ENCODE results near the gene REC114.
"Not testable (repeated sequence)": the region's sequence is repeated elsewhere in the genome, so short reads cannot be mapped to it uniquely, and the experiment has no call there.

Gene REC114

GRCh38 chr15:73538123-73538522 lies 95.2 kb downstream of the REC114 start:
- in situ Hi-C loops (cut with HindIII; ENCODE audit: low sequenced_read_pairs) = no loop called here
- DNase-seq (ENCODE audit: low read depth, low spot score) = no peak
- no peak for TF ChIP-seq CTCF (IDR thresholded peaks at IDR 0.05; ENCODE audit: low read depth, low read length)
- no peak overlapping the region for H3K4me3 ChIP-seq (ENCODE audit: low read depth, low read length)

DNA sequence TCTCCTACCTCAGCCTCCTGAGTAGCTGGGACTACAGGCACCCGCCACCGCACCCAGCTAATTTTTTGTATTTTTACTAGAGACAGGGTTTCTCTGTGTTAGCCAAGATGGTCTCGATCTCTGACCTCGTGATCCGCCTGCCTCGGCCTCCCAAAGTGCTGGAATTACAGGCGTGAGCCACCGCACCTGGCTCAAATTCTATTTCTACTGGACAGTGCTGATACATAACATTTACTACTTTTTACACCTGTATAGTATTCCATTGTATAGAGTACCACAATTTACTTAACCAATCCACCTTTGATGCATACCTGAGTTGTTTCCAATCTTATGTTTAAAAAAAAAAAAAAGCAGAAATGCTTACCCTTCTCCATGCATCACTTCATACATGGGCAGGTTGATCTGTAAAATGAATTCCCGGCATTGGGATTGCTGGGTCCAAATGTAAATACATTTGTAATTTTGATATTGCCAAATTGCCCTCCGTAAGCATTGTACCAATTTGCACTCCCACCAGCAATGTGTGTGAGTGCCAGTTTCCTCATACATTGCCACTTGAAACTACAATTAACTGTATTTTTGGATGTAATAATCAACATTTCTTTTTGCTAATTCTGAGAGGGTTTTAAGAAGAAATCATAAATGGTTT lies 95.7 kb downstream of the REC114 start:
- in situ Hi-C loops (cut with HindIII; ENCODE audit: low sequenced_read_pairs) = no loop called here
- DNase-seq (ENCODE audit: low read depth, low spot score) = no peak
- TF ChIP-seq CTCF (IDR thresholded peaks at IDR 0.05; ENCODE audit: low read depth, low read length) = no peak
- H3K4me3 ChIP-seq (ENCODE audit: low read depth, low read length) = no peak overlapping the region

GRCh38 chr15:73539212-73540128 lies 96.5 kb downstream of the REC114 start:
- no peak overlapping the region for H3K4me3 ChIP-seq (ENCODE audit: low read depth, low read length)
- TF ChIP-seq CTCF (IDR thresholded peaks at IDR 0.05; ENCODE audit: low read depth, low read length) = no peak
- in situ Hi-C loops (cut with HindIII; ENCODE audit: low sequenced_read_pairs) = no loop called here
- DNase-seq (ENCODE audit: low read depth, low spot score) = no peak

DNA sequence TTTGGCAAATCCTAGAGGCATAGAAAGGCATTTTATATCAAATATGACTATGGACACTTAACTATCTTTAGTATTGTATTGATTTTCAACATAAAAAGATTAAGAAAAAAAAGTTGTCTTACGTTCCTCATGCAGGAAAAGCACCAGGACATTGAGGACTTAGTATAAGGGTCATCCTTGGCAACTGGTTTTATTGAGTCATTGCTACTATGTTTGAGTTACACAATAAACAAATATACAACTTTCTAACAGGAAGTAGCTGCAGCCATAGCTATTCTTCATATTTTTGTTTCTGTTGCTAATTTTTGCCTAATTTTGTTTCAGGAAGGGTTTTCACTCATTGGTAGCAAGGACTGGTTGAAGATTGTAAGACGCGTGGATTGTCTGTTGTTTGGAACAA lies 97.2 kb downstream of the REC114 start:
- no peak for DNase-seq (ENCODE audit: low read depth, low spot score)
- no peak overlapping the region for H3K4me3 ChIP-seq (ENCODE audit: low read depth, low read length)
- in situ Hi-C loops (cut with HindIII; ENCODE audit: low sequenced_read_pairs) = no loop called here
- TF ChIP-seq CTCF (IDR thresholded peaks at IDR 0.05; ENCODE audit: low read depth, low read length) = no peak

DNA sequence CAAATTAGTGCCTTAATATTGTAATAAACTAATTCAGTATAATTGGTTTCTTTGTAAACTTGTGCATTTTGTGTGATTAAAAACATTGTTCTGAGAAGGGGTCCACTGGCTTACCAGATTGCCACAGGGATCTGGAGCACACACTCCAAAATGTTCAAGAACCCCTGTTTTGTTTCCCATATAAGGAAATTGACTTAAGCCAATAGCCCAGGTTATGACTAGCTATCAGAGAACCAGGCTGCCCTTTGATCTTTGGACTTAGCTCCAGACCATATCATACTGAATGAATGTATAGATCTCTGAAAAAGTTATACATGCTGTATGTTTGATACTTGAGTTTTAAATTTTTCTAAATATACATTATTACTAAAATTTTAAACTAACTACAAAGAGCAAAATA lies 98.5 kb downstream of the REC114 start:
- in situ Hi-C loops (cut with HindIII; ENCODE audit: low sequenced_read_pairs) = no loop called here
- TF ChIP-seq CTCF (IDR thresholded peaks at IDR 0.05; ENCODE audit: low read depth, low read length) = no peak
- no peak for DNase-seq (ENCODE audit: low read depth, low spot score)
- H3K4me3 ChIP-seq (ENCODE audit: low read depth, low read length) = no peak overlapping the region

DNA sequence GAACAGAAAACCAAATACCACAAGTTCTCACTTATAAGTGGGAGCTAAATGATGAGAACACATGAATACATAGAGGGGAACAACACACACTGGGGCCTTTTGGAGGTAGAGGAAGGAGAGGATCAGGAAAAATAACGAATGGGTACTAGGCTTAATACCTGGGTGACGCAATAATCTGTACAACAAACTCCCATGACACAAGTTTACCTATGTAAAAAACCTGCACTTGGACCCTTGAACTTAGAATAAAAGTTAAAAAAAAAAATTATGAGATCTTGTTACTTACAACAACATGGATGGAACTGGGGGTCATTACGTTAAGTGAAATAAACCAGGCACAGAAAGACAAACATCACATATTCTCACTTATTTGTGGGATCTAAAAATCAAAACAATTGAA lies 106.0 kb downstream of the REC114 start:
- DNase-seq (ENCODE audit: low read depth, low spot score); in situ Hi-C loops (cut with HindIII; ENCODE audit: low sequenced_read_pairs); H3K4me3 ChIP-seq (ENCODE audit: low read depth, low read length): not testable (repeated sequence)

DNA sequence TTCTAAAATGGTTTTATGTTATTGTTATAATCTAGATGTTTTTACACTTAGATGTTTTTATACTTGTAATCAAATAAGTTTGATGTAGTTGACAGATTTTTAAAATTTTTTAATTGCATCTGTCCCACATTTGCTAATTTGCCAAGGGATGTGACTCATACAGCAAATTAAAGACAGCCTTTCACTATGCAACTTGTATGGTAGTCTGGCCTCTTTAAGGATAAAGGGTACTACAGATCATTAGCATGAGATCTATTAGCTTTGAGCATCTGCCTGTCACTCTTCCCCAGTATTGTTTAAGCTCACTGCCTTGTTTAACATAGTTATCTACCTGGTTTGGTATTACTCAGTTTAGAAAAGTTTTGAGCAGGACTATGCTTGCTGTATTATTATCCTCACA lies 107.2 kb downstream of the REC114 start:
- in situ Hi-C loops (cut with HindIII; ENCODE audit: low sequenced_read_pairs) = no loop called here
- DNase-seq (ENCODE audit: low read depth, low spot score) = no peak
- H3K4me3 ChIP-seq (ENCODE audit: low read depth, low read length) = no peak overlapping the region
- TF ChIP-seq CTCF (IDR thresholded peaks at IDR 0.05; ENCODE audit: low read depth, low read length) = no peak
